PC-9 (cell line): ENCODE data around the gene BRD1. TPM values are rescaled to one million over a fixed set of nuclear protein-coding genes. Genes with fewer than 3 reads are reported as not detected.

Experiments
- BruUV-seq: library from RNA; stranded (reverse); fragments of 400-500 nt; replicated peaks from 2 replicates; lab custom pipeline; 2021; lab: Mats Ljungman, UMichigan
- CTCF ChIA-PET: fragments of 300-600 bp; sonication (Branson Sonifier 250); formaldehyde crosslinking; loops from one replicate; lab custom pipeline; 2022; ENCODE audit warnings: antibody characterized with exemption; lab: Charles Lee
- POLR2A ChIA-PET: fragments of 300-600 bp; sonication (Branson Sonifier 250); formaldehyde crosslinking; loops from one replicate; lab custom pipeline; 2022; ENCODE audit warnings: antibody characterized with exemption; ENCODE audit not compliant: unreplicated experiment; lab: Charles Lee
- DNase-seq, 2 experiments: peaks; one replicate each; pipeline versions ENCODE4 v3.0.0 to v3.0.0-alpha.2; 2015 to 2022; ENCODE audit warnings: mixed read lengths in 1 of 2
- H2AFZ ChIP-seq: fragments of 200-600 bp; sonication (generic); 2 replicates; pipeline ENCODE4 v1.8.1; 2017; ENCODE audit warnings: antibody characterized with exemption
- H3F3A ChIP-seq: fragments of 200-600 bp; sonication (generic); 2 replicates; pipeline ENCODE4 v1.8.1; 2017; ENCODE audit warnings: antibody characterized with exemption, mild to moderate bottlenecking, low read depth; ENCODE audit not compliant: insufficient read depth
- H3K27ac ChIP-seq: fragments of 200-600 bp; sonication (generic); 2 replicates; pipeline ENCODE4 v1.6.1; 2016; ENCODE audit warnings: mixed run types
- H3K27me3 ChIP-seq: fragments of 200-600 bp; sonication (generic); 2 replicates; pipeline ENCODE4 v1.6.1; 2016; ENCODE audit warnings: low read depth, mixed run types; ENCODE audit not compliant: insufficient read depth
- H3K36me3 ChIP-seq: fragments of 200-600 bp; sonication (generic); 2 replicates; pipeline ENCODE4 v1.6.1; 2016; ENCODE audit warnings: low read depth, mixed run types
- H3K4me1 ChIP-seq: fragments of 200-600 bp; sonication (generic); replicated peaks from 2 replicates; pipeline ENCODE4 v1.6.1; 2016; ENCODE audit warnings: mixed run types; ENCODE audit not compliant: insufficient read depth
- H3K4me2 ChIP-seq: fragments of 200-600 bp; sonication (generic); 2 replicates; pipeline ENCODE4 v1.6.1; 2017; ENCODE audit warnings: mixed run types
- H3K4me3 ChIP-seq: fragments of 200-600 bp; sonication (generic); 2 replicates; pipeline ENCODE4 v1.6.1; 2016; ENCODE audit warnings: mixed run types
- H3K79me2 ChIP-seq: fragments of 200-600 bp; sonication (generic); 2 replicates; pipeline ENCODE4 v1.6.1; 2017; ENCODE audit warnings: low read depth, mixed run types
- H3K9me2 ChIP-seq: fragments of 200-600 bp; sonication (generic); 2 replicates; pipeline ENCODE4 v1.8.1; 2017; ENCODE audit warnings: mild to moderate bottlenecking; ENCODE audit not compliant: insufficient read depth
- H3K9me3 ChIP-seq: fragments of 200-600 bp; sonication (generic); 2 replicates; pipeline ENCODE4 v1.8.1; 2016; ENCODE audit warnings: low read depth; ENCODE audit not compliant: insufficient read depth
- H4K20me1 ChIP-seq: fragments of 200-600 bp; sonication (generic); 2 replicates; pipeline ENCODE4 v1.8.1; 2017; ENCODE audit not compliant: insufficient read depth
- EZH2 ChIP-seq: fragments of 200-600 bp; sonication (generic); IDR thresholded peaks from 2 replicates; pipeline ENCODE4 v1.8.0; 2017; ENCODE audit warnings: antibody characterized with exemption, low read depth
- intact Hi-C: fragments of 100-400 bp; cut with micrococcal nuclease; formaldehyde crosslinking; loops from one replicate; pipeline ENCODE4 v1.10.0; 2022; ENCODE audit not compliant: unreplicated experiment
- total RNA-seq: library from RNA; stranded (reverse); gene quantifications from 2 replicates; pipeline ENCODE4 v1.2.3, GENCODE V29; 2021
- TF ChIP-seq, protein P1 (sequence below): fragments of 200-600 bp; sonication (generic); conservative IDR thresholded peaks from 2 replicates; pipeline ENCODE4 v1.6.1; 2017; ENCODE audit warnings: mixed run types, antibody characterized with exemption, mild to moderate bottlenecking, moderate library complexity

The BRD1 gene
- total RNA-seq, 1 experiment from 2014 or later: 28.5 TPM

DNA sequence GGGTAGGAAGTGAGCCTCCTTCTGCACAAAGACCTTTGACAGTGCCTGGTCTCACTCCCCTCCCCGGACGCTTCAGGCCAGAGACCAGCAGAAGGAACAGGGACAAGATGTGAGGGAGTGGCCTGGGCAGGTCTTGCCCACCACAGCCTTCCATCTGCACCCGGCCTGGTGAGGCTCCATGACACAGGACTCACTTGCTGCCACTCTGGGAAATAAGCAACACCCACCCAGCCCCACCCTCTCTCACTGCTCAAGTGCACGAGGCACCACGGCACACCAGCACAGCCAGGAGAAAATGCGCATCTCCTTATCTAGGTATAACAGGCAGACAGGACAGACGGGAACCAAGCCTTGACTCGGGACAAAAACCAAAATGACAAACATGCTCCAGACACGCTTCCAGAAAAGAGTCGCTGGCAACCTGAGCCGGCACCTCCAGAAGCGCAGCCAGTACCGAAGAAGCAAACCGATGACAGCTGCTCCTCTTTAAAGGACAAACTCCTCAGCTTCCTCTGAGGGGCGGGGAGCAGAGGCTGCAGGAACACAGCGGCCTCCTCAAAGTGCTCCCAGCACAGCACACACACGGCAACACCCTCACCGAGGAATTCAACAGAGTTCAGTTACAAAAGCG is 41.7 kb downstream of the BRD1 start:
- Histone ChIP-seq H4K20me1 (peaks cover 83% of the 10 kb centered on the region), H2AFZ (no peak overlapping the region), H3K4me2 (no peak overlapping the region), H3K36me3 (0 out of 2 replicates have a peak, but pooled peaks cover 23% of the 10 kb centered on the region), H3F3A (no peaks in the 10 kb centered on the region), H3K9me2 (no peaks in the 10 kb centered on the region), H3K9me3 (no peaks in the 10 kb centered on the region), H3K4me3 (no peak overlapping the region), H3K27me3 (no peaks in the 10 kb centered on the region), H3K4me1 (no peaks in the 10 kb centered on the region), H3K27ac (no peak overlapping the region), H3K79me2 (peaks cover 44% of the 10 kb centered on the region)
- no TSS peak for BruUV-seq
- intact Hi-C loops: no loop called here
- POLR2A ChIA-PET: no interaction called here
- CTCF ChIA-PET: no interaction called here
- DNase-seq: no peak
- TF ChIP-seq EZH2: no peak
- TF ChIP-seq, protein P1, sequence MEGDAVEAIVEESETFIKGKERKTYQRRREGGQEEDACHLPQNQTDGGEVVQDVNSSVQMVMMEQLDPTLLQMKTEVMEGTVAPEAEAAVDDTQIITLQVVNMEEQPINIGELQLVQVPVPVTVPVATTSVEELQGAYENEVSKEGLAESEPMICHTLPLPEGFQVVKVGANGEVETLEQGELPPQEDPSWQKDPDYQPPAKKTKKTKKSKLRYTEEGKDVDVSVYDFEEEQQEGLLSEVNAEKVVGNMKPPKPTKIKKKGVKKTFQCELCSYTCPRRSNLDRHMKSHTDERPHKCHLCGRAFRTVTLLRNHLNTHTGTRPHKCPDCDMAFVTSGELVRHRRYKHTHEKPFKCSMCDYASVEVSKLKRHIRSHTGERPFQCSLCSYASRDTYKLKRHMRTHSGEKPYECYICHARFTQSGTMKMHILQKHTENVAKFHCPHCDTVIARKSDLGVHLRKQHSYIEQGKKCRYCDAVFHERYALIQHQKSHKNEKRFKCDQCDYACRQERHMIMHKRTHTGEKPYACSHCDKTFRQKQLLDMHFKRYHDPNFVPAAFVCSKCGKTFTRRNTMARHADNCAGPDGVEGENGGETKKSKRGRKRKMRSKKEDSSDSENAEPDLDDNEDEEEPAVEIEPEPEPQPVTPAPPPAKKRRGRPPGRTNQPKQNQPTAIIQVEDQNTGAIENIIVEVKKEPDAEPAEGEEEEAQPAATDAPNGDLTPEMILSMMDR: no peak

DNA sequence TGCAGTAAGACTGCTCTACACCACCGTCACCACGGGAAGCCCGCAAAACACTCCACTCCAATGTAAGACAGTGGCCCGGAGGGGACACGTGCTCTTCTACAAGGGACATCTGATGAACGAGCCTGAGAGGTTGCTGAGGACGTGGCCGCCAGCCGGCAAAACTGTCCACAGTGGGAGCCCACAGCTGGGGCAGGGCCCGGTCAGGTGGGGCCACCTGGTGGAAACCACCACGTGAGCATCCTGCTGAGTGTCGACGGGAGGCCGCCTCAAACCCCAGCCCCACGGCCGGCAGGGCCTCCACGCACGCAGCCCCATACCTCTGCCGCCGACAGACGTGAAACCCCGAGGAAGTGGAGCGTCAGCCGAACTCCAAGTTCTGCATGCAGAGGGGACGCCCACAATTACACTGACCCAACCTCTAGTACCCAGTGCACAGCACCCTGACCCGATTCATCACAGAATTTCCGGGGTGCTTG is 42.6 kb downstream of the BRD1 start:
- Histone ChIP-seq H3K9me3 (no peaks in the 10 kb centered on the region), H3K27me3 (no peaks in the 10 kb centered on the region), H3K36me3 (0 out of 2 replicates have a peak, but pooled peaks cover 23% of the 10 kb centered on the region), H4K20me1 (peaks cover 83% of the 10 kb centered on the region), H3F3A (no peaks in the 10 kb centered on the region), H3K27ac (no peak overlapping the region), H3K79me2 (peaks cover 40% of the 10 kb centered on the region), H3K4me3 (no peak overlapping the region), H3K4me2 (no peak overlapping the region), H3K4me1 (no peaks in the 10 kb centered on the region), H2AFZ (no peak overlapping the region), H3K9me2 (no peaks in the 10 kb centered on the region)
- ChIA-PET POLR2A (no interaction called here), CTCF (no interaction called here)
- no peak for DNase-seq
- no peak for TF ChIP-seq EZH2
- TF ChIP-seq, protein P1: no peak
- intact Hi-C loops: no loop called here
- BruUV-seq: no TSS peak

- H3K79me2 ChIP-seq: peaks cover 35% of the 10 kb centered on the region
- ChIA-PET CTCF (no interaction called here), POLR2A (no interaction called here)
- peaks cover 83% of the 10 kb centered on the region for H4K20me1 ChIP-seq
- no peaks in the 10 kb centered on the region for H3K4me1 ChIP-seq
- no peak overlapping the region for H3K4me2 ChIP-seq
- no TSS peak for BruUV-seq
- intact Hi-C loops: no loop called here
- H3K27ac ChIP-seq: no peak overlapping the region
- TF ChIP-seq, protein P1: no peak
- no peak for TF ChIP-seq EZH2
- no peaks in the 10 kb centered on the region for H3K9me2 ChIP-seq
- no peaks in the 10 kb centered on the region for H3K27me3 ChIP-seq
- no peak overlapping the region for H3K4me3 ChIP-seq
- no peaks in the 10 kb centered on the region for H3K9me3 ChIP-seq
- DNase-seq: no peak
- H3K36me3 ChIP-seq: 0 out of 2 replicates have a peak, but pooled peaks cover 23% of the 10 kb centered on the region
- no peaks in the 10 kb centered on the region for H3F3A ChIP-seq
- H2AFZ ChIP-seq: no peak overlapping the region
Measured at GRCh38 chr22:49784630-49784971, 43.1 kb downstream of the BRD1 start.
